Smooth muscle cell (in vitro differentiated cells): Measurements from ENCODE around the gene CADPS. TPM values are rescaled to one million over a fixed set of nuclear protein-coding genes. Genes with fewer than 3 reads are reported as not detected.

ENCODE experiments used
- DNase-seq: peaks from one replicate; lab custom pipeline; 2025; ENCODE audit not compliant: unreplicated experiment; lab: John Stamatoyannopoulos, UW
- H2AFZ ChIP-seq: fragments of 200-600 bp; sonication (generic); 2 replicates; pipeline ENCODE4 v1.6.0; 2016; ENCODE audit warnings: antibody characterized with exemption, low read depth, mild to moderate bottlenecking
- H3F3A ChIP-seq: fragments of 200-600 bp; sonication (generic); 2 replicates; pipeline ENCODE4 v1.6.0; 2017; ENCODE audit warnings: antibody characterized with exemption, low read depth
- H3K27ac ChIP-seq: fragments of 200-600 bp; sonication (generic); 2 replicates; pipeline ENCODE4 v1.5.1; 2016; ENCODE audit warnings: low read depth, mild to moderate bottlenecking
- H3K27me3 ChIP-seq: fragments of 200-600 bp; sonication (generic); 2 replicates; pipeline ENCODE4 v1.6.1; 2016; ENCODE audit warnings: low read depth, mild to moderate bottlenecking
- H3K36me3 ChIP-seq: fragments of 200-600 bp; sonication (generic); 2 replicates; pipeline ENCODE4 v1.5.1; 2016; ENCODE audit warnings: low read depth
- H3K4me1 ChIP-seq: fragments of 200-600 bp; sonication (generic); 2 replicates; pipeline ENCODE4 v1.5.1; 2016; ENCODE audit warnings: low read depth
- H3K4me2 ChIP-seq: fragments of 200-600 bp; sonication (generic); 2 replicates; pipeline ENCODE4 v1.6.0; 2016; ENCODE audit warnings: mild to moderate bottlenecking
- H3K4me3 ChIP-seq: fragments of 200-600 bp; sonication (generic); 2 replicates; pipeline ENCODE4 v1.5.1; 2016; ENCODE audit warnings: mild to moderate bottlenecking
- H3K79me2 ChIP-seq: fragments of 200-600 bp; sonication (generic); 2 replicates; pipeline ENCODE4 v1.6.0; 2016; ENCODE audit warnings: low read depth, mild to moderate bottlenecking
- H3K9ac ChIP-seq: fragments of 200-600 bp; sonication (generic); 2 replicates; pipeline ENCODE4 v1.6.0; 2016; ENCODE audit warnings: low read depth
- H3K9me3 ChIP-seq: fragments of 200-600 bp; sonication (generic); replicated peaks from 2 replicates; pipeline ENCODE4 v1.5.1; 2016; ENCODE audit warnings: low read depth
- H4K20me1 ChIP-seq: fragments of 200-600 bp; sonication (generic); 2 replicates; pipeline ENCODE4 v1.6.0; 2016; ENCODE audit warnings: low read depth
- WGBS: methylation state at CpG from one replicate; pipeline ENCODE4 v1.1.7; 2016; ENCODE audit warnings: low lambda C conversion rate; 5-methylcytosine and 5-hydroxymethylcytosine counted together
- polyA plus RNA-seq: library from polyadenylated mRNA; unstranded; fragments of >200 nt; fragmentation: Nextera tagmentation; extraction: Ambion mirVana; gene quantifications from 2 replicates; pipeline ENCODE4 v1.2.1, GENCODE V29; 2016
- total RNA-seq: library from RNA; depleted of rRNA; stranded (reverse); fragments of >200 nt; gene quantifications from 2 replicates; pipeline ENCODE4 v1.2.3, GENCODE V29; 2014
- TF ChIP-seq, protein P1 (sequence below): fragments of 200-600 bp; sonication (generic); IDR thresholded peaks from 2 replicates; pipeline ENCODE4 v1.5.1; 2017; ENCODE audit warnings: borderline replicate concordance, mild to moderate bottlenecking, antibody characterized with exemption; ENCODE audit not compliant: insufficient read depth, poor library complexity, severe bottlenecking

Gene CADPS
- total and polyA plus RNA-seq, 2 experiments from 2014 or later = 4.4 to 38.4 TPM

DNA sequence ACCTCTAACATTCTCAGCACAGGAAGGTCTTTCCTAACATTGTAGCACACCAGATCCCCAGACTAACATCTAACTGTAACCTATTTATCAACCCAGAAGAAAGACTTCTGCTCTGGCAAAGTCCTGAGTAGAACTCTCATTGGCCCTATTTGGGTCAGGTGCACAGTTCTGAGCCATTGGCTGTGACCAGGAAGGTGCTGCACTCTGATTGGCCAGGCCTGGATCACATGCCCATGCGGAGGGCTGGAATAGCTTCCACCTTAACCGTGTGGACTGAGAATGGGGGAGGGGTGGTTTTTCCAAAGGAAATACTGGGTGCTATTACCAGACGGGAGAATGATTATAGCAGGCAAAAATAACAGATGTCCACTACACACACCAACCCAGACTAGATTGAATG, 513.4 kb downstream of the CADPS start:
- TF ChIP-seq, protein P1, sequence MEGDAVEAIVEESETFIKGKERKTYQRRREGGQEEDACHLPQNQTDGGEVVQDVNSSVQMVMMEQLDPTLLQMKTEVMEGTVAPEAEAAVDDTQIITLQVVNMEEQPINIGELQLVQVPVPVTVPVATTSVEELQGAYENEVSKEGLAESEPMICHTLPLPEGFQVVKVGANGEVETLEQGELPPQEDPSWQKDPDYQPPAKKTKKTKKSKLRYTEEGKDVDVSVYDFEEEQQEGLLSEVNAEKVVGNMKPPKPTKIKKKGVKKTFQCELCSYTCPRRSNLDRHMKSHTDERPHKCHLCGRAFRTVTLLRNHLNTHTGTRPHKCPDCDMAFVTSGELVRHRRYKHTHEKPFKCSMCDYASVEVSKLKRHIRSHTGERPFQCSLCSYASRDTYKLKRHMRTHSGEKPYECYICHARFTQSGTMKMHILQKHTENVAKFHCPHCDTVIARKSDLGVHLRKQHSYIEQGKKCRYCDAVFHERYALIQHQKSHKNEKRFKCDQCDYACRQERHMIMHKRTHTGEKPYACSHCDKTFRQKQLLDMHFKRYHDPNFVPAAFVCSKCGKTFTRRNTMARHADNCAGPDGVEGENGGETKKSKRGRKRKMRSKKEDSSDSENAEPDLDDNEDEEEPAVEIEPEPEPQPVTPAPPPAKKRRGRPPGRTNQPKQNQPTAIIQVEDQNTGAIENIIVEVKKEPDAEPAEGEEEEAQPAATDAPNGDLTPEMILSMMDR = no peak
- Histone ChIP-seq H3K9ac (no peak overlapping the region), H3K27me3 (peaks cover 94% of the 10 kb centered on the region), H3K4me1 (peaks cover 16% of the 10 kb centered on the region), H3K9me3 (no peaks in the 10 kb centered on the region), H3K27ac (no peak overlapping the region), H3K4me2 (no peak overlapping the region), H3F3A (no peaks in the 10 kb centered on the region), H3K4me3 (no peak overlapping the region), H3K79me2 (no peaks in the 10 kb centered on the region), H3K36me3 (no peaks in the 10 kb centered on the region), H4K20me1 (no peaks in the 10 kb centered on the region), H2AFZ (no peak overlapping the region)
- WGBS = 58% methylated on average over 3 of the region's 3 CpGs
- no peak for DNase-seq

DNA sequence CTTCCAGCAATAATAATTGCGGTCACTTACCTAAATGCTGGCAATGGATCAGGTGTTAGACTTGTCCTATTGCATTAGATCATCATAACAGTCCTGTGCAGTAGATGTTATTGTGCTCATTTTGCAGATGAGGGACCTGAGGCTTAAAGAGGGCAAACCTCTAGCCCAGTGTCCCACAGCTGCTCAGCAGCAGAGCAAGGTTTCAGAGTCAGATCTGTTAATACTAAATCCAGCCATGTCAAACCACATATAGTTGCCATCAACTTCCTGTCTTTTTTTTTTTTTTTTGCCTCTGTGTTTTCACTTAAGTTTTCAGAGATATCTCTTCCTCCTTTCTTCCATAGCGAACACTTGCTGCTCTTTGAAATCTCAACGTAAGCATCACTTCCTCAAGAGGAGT, 514.0 kb downstream of the CADPS start:
- no peaks in the 10 kb centered on the region for H3F3A ChIP-seq
- 89% methylated on average over 3 of the region's 3 CpGs for WGBS

DNA sequence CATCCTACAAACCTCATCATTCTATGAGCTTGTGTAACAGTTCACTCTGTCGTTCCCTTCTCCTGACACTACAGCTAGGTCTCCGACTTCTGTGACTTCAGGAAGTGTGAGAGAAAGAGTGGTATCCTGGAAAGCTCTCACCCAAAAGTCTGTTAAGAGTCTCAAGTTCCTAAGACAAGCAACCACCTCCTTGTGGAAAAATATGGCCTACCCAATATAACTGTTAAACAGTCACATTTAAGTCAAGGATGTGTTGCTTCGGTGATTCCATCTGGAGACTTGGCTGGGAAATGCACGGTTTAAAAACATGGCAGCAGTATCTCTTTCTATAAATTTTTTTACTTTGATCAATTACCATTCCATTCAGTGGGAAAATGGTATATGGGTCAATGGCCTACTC, 515.7 kb downstream of the CADPS start:
- Histone ChIP-seq H3F3A (no peaks in the 10 kb centered on the region), H3K27ac (no peak overlapping the region), H3K4me3 (no peak overlapping the region), H3K79me2 (no peaks in the 10 kb centered on the region), H3K9ac (no peak overlapping the region), H3K36me3 (no peaks in the 10 kb centered on the region), H3K27me3 (peaks cover 94% of the 10 kb centered on the region), H4K20me1 (no peaks in the 10 kb centered on the region), H3K9me3 (no peaks in the 10 kb centered on the region), H2AFZ (no peak overlapping the region), H3K4me1 (peaks cover under 1% of the 10 kb centered on the region), H3K4me2 (no peak overlapping the region)
- TF ChIP-seq, protein P1 = no peak
- no peak for DNase-seq
- WGBS = 93% methylated on average over 4 of the region's 4 CpGs

More for the DNA sequence above, 514.0 kb downstream of the CADPS start:
- Histone ChIP-seq H2AFZ (no peak overlapping the region), H3K79me2 (no peaks in the 10 kb centered on the region), H3K4me2 (no peak overlapping the region), H3K27ac (no peak overlapping the region), H3K9me3 (no peaks in the 10 kb centered on the region), H4K20me1 (no peaks in the 10 kb centered on the region), H3K9ac (no peak overlapping the region), H3K4me3 (no peak overlapping the region), H3K4me1 (peaks cover 12% of the 10 kb centered on the region), H3K36me3 (no peaks in the 10 kb centered on the region), H3K27me3 (peaks cover 94% of the 10 kb centered on the region)
- no peak for DNase-seq
- TF ChIP-seq, protein P1 = no peak

GRCh38 chr3:62356356-62356755, 518.9 kb downstream of the CADPS start:
- Histone ChIP-seq H3K27ac (no peak overlapping the region), H3K4me1 (no peaks in the 10 kb centered on the region), H3F3A (no peaks in the 10 kb centered on the region), H2AFZ (no peak overlapping the region), H3K79me2 (no peaks in the 10 kb centered on the region), H3K27me3 (peaks cover 98% of the 10 kb centered on the region), H3K9me3 (no peaks in the 10 kb centered on the region), H3K4me2 (no peak overlapping the region), H3K36me3 (no peaks in the 10 kb centered on the region), H3K4me3 (no peak overlapping the region), H3K9ac (no peak overlapping the region), H4K20me1 (no peaks in the 10 kb centered on the region)
- TF ChIP-seq, protein P1 = no peak
- DNase-seq = no peak
